Activated T-cell treated with anti-CD3 and anti-CD28 coated beads, Interleukin-2, amount 50 U/mL, for 48 hours (primary cell): ENCODE data around the gene LRRC45.
A peak's percentile ranks its signal among the peaks of the same experiment; 100 is the strongest.

Experiments
- DNase-seq, 2 experiments: peaks; one replicate each; pipeline ENCODE4 v3.0.0-alpha.2; 2020

Gene LRRC45

GRCh38 chr17:82053556-82054263 lies 30.6 kb downstream of the LRRC45 start:
- no peak for DNase-seq

GRCh38 chr17:82054351-82055022 lies 31.4 kb downstream of the LRRC45 start:
- DNase-seq, result no peak

GRCh38 chr17:82055023-82055964 lies 32.2 kb downstream of the LRRC45 start:
- DNase-seq, result no peak

- DNase-seq, result no peak
These were observed 33.0 kb downstream of the LRRC45 start for GRCh38 chr17:82055965-82056728.

GRCh38 chr17:82056729-82057621 lies 33.9 kb downstream of the LRRC45 start:
- no peak for DNase-seq

- DNase-seq, result no peak
These were observed 35.2 kb downstream of the LRRC45 start for GRCh38 chr17:82058230-82058854.

- no peak for DNase-seq
These were observed 35.7 kb downstream of the LRRC45 start for GRCh38 chr17:82058855-82059249.

GRCh38 chr17:82059272-82060000 lies 36.3 kb downstream of the LRRC45 start:
- DNase-seq, result no peak

- no peak for DNase-seq
These were observed 36.9 kb downstream of the LRRC45 start for GRCh38 chr17:82060001-82060380.

- DNase-seq, result no peak
These were observed 37.5 kb downstream of the LRRC45 start for GRCh38 chr17:82060614-82061013.

GRCh38 chr17:82061047-82061925 lies 38.2 kb downstream of the LRRC45 start:
- no peak for DNase-seq

- no peak for DNase-seq
These were observed 39.2 kb downstream of the LRRC45 start for GRCh38 chr17:82062076-82062983.

- no peak for DNase-seq
These were observed 39.9 kb downstream of the LRRC45 start for GRCh38 chr17:82062984-82063368.

- DNase-seq, result no peak
These were observed 40.6 kb downstream of the LRRC45 start for GRCh38 chr17:82063424-82064415.

- DNase-seq, result no peak
These were observed 41.5 kb downstream of the LRRC45 start for GRCh38 chr17:82064433-82065192.

GRCh38 chr17:82065193-82065637 lies 42.1 kb downstream of the LRRC45 start:
- DNase-seq, result peak in 1 of 2 experiments; percentile 51
